ENCODE results near the gene GID8.
"Not testable (repeated sequence)": the region's sequence is repeated elsewhere in the genome, so short reads cannot be mapped to it uniquely, and the experiment has no call there.

GID8 gene

DNA sequence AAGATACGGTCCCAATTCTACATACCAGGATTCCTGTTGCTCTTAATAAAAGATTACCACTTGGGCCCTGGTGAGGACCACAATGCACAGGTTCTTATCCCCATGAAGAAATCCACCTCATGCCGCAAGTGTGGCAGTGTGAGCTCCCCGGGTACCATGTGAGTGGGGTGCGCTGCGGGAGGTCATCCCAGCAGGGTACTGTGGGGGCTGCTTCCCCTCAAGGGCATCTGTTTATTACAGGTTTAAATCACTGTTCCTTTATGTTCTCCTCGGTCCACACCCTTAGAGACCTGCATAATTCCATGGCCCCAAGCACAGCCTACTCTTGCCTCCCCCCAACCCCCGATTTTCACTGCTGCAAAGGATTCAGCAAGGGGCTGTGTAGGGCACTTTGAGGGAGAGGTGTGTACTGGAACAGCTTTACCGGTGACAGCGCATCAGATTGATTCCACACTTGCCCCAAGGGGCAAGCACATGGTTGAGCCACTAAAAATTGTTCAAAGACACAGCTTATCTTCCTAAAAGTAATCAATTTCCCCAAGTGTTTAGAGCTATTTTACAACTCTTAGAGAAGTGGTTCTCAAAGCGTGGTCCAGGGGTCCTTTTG lies 17.8 kb upstream of the GID8 start:
- in situ Hi-C loops (cut with HindIII; ENCODE audit: low sequenced_read_pairs), result no loop called here

DNA sequence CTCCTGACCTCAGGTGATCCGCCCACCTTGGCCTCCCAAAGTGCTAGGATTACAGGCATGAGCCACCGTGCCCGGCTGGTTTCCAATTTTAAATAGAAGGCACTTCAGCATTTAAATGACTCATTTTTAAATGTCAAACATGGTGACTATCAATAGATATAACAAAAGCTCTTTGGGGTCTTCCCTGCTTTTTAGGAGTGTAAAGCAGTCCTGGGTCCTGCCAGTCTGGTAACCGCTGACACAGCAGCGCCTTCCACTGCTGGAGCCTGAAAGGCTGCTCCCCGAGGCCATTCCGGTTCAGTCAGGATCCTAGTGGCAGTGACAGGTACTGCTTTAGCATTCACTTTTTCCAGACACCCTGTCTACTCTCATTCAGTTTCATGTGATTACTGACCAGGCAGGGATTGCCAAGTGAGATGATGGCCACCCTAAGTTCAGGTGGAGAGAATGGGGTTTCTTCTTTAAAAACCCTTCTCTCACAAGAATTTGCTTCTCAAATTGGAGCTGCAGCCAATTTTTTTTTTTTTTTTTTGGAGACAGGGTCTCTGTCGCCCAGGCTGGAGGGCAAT lies 16.7 kb upstream of the GID8 start:
- in situ Hi-C loops (cut with HindIII; ENCODE audit: low sequenced_read_pairs), result no loop called here

DNA sequence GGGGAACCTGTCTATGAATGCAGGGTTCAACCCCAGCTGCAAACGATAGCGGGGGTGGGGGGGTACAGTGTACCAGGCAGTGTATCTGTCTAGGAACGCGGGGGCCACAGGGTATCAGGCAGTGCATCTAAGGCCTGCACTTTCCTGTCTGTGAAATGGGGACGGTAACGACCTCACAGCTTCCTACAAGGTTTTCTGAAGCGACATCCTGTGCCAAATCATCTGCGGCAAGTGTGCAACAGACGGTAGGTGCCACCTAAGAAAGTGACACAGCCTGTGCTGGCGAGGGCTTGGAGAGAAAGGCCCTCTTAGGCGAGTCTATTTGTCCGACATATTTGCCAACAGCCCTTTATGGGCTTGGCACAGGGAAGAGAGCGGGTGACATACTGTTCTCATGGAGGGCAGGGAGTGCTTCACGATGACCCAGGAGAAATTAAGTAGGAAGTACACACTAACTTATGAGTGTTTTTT lies 15.5 kb upstream of the GID8 start:
- in situ Hi-C loops (cut with HindIII; ENCODE audit: low sequenced_read_pairs), result no loop called here

DNA sequence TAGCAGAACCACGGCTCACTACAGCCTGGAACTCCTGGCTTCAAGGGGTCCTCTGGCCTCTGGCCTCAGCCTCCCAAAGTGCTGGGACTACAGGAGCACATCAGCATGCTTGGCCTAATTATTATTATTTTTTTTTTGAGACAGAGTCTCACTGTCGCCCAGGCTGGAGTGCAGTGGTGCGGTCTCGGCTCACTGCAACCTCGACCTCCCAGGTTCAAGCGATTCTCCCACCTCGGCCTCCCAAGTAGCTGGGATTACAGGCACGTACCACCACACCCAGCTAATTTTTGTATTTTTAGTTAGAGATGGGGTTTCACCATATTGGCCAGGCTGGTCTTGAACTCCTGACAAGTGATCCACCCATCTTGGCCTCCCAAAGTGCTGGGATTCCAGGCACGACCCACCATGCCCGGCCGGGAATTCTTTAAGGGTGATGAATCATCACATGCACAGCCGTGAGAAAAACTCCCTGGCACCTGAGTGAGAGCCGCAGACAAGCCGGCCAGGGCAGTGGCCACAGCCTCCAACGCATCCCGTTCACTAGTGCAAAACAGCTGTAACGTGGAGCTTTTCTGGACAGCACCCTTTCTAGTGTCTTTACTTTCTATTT lies 14.8 kb upstream of the GID8 start:
- in situ Hi-C loops (cut with HindIII; ENCODE audit: low sequenced_read_pairs), result not testable (repeated sequence)

DNA sequence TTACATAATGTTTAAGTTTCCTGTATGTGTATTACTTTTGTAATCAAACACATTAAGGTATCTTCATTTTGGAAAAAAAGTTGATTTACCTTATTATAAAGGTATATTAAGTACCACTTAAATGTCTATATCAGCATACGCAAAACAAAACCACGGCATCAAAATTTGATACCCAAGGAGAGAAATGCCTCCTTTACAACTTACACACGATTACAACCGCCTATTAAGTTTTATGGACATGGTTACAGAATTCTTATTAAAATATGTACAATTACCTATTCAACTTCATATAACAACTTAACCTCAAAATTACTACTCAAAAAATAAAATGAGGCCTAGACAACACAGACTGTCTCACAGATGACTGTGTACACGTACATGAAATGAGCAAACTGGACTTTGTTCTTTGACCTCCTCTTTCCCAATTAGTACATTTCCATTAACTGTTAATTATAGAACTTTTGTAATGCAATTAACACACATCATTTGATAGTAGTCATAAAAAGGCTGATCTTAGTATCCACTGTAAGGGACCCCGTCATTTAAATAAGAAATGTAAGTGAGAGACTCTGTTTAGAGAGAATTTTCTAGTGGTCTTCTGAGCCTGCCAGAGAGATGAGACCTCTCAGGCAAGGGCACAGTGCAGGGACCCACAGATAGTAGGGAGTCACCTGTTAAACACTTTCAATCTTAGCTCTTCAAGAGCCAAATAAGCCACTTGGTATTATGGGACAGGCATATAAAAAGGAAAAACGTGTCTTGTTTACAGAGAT lies 14.1 kb upstream of the GID8 start:
- in situ Hi-C loops (cut with HindIII; ENCODE audit: low sequenced_read_pairs), result no loop called here

DNA sequence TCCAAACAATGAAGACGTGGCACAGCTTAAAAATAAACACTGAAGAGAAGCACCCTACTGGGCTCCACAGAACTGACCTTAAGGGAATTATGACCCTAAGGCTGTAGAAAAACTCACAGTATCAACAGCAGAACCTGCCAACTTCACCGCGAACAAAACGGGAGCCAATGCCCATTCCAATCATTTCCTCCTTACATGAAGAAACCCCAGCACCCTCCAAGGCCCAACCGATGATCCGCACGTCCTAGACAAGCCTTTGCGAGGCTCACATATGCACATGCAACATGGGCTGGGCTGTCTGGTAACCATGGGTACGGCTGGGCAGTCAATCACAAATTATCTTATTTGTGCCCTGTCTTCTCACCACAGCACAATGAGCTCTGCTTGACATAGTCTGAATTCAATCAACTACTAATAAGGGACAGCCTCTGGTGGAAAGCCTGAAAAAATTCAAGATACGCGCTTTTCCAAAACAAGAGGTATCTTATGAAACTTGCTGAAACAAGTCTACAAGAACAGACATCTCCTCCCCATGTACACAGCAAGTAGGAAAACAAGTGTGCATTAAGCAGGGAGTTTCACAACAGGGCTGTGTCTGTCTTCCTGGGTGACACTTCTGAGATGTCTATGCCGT lies 13.4 kb upstream of the GID8 start:
- in situ Hi-C loops (cut with HindIII; ENCODE audit: low sequenced_read_pairs), result loop anchor here (25.0 kb wide), 1 partner anchor 288 kb away; the partner anchor contains the start of gene YTHDF1

DNA sequence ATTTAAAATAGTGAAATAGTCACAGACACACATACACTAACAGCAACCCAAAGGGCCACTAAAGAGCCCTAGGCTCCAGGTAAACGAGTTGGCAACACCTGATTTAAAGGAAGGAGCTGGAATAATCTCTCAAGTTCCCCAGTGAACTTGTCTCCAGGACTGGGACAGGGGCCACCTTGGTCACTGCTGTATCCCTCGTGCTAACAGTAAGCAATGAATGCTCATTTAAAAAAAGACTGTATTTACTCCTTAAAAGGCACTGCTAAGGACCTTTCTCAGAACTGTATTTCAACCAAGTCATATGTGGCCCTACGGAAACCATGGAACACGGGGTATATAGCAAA lies 12.9 kb upstream of the GID8 start:
- in situ Hi-C loops (cut with HindIII; ENCODE audit: low sequenced_read_pairs), result loop anchor here (25.0 kb wide), 1 partner anchor 287 kb away; the partner anchor contains the start of gene YTHDF1

DNA sequence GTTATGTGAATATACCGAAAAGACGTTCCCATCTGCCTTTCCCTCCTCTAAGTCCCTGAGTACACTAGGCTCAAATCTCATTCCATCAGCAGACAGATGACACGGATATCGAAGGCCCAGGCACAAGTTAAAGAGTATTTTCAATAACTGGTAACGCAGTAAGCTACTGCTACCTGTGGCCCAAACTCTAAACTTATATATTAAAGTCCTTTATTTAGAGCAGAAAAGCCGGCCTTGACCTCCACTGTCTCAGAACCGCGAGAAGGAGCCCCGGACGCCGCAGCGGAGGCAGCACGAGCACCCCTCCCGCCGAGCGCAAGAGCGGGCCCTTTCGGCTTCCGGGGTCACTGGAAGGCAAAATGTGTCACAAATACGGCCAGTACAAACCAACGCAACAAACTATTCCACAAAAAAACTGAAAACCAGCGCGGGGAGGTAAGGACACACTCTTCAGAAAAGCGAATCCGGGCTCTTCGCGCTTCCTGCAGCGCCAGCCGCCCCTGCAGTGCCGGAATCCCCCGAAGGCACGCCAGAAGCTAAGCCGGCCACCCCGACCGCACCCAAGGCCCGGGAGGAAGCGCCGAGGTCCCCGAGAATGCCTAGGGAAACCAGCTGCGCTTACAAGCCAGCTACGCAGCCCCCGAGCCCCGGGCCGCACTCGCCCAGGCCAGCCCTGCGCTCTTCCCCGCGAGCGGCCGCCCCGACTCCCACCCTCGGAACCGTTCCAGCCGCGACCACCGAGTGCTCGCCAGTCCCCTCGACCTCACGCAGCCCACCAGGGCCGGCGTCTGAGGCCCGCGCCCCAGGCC lies 12.3 kb upstream of the GID8 start:
- in situ Hi-C loops (cut with HindIII; ENCODE audit: low sequenced_read_pairs), result loop anchor here (25.0 kb wide), 1 partner anchor 287 kb away; the partner anchor contains the start of gene YTHDF1

DNA sequence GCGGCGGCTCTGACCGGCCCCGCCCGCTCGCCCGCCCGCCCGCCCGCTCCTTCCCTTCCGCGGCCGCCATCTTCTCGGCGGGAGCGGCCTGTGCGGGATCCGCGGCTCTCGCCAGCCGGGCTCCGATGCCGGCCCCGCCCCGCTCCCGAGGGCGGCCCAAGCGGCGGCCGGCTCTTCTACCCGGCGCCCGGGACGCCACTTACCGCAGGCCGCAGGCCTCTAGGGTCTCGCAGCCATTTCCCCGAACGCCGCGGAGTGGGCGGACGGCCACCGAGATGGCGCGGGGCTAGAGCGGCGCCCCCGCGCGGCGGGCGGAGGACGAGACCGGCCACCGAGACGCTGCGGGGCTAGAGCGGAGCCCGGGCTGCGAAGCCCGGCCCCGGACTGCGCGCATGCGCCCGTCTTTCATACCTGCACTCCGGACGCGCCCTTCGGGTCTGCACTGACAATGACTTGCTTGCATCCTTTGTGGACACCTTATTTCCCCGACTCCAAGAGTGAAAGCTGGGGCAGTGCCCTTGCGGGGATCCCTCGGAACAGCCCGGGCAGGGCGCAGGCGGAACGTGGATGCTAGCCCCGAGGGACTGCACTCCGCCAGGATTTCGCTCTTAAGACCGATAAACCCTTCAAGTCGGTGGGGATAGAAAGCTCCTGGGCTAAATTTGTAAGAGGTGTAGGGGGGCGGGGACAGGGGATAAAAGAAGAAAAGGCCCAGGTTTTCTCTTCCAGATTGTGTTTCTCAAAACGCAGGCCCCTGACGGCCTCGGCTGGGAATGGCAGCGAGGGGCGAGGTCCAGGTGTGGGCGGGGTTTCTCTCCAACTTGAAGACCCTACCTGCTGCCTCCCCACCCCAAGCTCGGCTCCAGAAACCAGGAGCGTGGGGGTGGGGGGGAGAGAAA lies 11.5 kb upstream of the GID8 start, which contains the start of gene DIDO1:
Gene DIDO1, minus strand, starts transcription at position 277 of the 899 bp plus-strand sequence.
- in situ Hi-C loops (cut with HindIII; ENCODE audit: low sequenced_read_pairs), result loop anchor here (25.0 kb wide), 1 partner anchor 286 kb away; the partner anchor contains the start of gene YTHDF1

DNA sequence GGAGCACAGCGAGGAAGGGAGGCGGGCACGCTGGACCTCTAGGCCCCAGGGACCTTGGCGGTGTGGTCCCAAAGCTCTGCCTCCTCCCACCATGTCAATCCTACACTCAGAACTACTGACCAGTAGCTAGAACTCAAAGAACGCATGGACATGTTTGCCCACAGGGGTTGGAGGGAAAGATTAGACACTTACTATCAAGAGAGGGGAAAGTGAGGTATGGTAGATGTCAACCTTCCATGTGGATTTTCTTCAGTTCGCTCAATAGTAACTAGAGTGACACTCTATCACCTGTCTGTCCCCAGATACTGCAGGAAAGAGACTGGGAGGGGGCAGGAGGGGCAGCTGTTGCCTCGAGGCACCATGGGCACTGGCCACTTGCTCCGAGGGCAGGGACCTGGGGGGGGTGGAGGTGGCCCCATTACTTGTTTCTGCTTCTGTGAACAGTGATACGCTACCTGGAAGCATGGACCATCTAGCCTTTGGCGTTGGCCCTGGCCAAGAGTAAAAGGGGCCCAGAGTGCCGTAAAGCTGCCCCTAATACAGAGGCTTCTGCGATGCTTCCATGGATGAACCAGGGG lies 10.7 kb upstream of the GID8 start:
- in situ Hi-C loops (cut with HindIII; ENCODE audit: low sequenced_read_pairs), result loop anchor here (25.0 kb wide), 1 partner anchor 285 kb away; the partner anchor contains the start of gene YTHDF1

DNA sequence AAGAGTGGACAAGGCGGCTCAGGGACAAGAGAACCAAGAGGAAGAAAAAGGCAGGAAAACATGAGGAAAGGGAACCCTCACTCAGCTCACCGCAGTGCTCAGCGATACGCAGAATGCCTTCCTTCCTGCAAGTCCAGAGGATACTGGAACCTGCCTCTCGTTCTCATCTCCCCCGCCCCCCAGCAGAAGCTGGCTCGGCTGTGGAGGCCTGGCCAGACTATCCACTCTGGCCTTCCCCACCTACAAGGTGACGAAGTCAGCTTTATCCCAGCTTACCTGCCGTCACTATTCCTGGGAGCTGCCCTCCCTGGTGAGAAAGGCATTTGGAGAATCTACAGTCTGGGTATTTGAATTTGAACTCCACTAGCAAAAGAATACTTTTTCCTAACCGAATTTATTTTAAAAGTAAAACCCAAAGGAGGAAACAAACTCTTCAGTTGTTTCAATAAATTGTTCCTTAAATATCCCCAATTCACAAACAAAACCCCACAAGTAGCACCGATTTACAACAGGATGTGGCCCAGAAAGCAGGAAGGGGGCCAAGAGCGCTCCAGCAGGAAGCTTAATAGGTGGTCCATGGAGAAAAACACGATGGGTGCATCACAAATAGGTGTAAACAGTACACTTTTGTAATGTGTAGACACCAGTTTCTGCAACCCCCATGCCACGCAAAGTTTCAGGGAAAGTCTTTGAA lies 9.6 kb upstream of the GID8 start:
- in situ Hi-C loops (cut with HindIII; ENCODE audit: low sequenced_read_pairs), result loop anchor here (25.0 kb wide), 1 partner anchor 284 kb away; the partner anchor contains the start of gene YTHDF1

DNA sequence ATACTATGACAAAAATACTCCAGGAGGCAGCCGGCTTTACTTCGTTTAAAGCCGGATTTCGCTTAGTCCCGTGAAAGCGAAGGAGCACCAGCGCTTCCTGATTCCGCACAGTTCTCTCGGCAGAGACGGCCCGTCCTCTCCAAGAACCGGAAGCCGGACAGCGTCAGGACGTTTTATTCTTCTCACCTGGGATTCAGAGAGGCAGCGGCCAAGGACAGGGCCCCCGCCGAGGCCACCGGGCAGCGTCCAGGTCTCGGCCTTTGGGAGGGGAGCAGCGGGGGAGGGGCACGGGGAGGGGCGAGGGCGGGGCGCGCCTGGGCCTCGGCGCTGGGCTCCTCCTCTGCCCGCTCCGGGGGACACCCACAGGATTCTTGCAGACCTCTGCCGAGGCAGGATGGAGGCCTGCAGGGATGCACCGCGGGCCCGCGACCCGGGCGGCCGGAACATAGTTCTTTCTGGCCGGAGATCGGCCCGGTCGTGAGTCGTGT lies 8.9 kb upstream of the GID8 start:
- in situ Hi-C loops (cut with HindIII; ENCODE audit: low sequenced_read_pairs), result loop anchor here (25.0 kb wide), 1 partner anchor 283 kb away; the partner anchor contains the start of gene YTHDF1

DNA sequence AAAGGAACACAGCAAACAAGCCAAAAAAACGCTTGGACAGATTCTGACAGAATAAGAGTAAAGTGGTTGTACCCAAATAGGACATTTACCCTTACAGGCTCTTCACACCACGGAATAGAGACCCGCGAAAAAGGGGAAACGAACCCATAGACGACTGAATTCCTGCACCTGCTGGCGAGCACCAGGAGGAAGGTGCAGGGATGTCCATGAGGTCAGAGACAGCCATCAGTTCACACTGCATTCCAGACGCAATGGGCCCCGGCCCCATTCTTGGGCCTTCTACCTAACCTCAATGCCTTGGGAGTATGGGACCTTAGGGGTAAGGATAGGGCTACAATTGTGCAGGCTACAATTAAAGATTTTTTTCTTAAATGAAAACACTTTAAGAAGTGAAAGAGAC lies 6.5 kb upstream of the GID8 start:
- in situ Hi-C loops (cut with HindIII; ENCODE audit: low sequenced_read_pairs), result loop anchor here (25.0 kb wide), 1 partner anchor 281 kb away; the partner anchor contains the start of gene YTHDF1

DNA sequence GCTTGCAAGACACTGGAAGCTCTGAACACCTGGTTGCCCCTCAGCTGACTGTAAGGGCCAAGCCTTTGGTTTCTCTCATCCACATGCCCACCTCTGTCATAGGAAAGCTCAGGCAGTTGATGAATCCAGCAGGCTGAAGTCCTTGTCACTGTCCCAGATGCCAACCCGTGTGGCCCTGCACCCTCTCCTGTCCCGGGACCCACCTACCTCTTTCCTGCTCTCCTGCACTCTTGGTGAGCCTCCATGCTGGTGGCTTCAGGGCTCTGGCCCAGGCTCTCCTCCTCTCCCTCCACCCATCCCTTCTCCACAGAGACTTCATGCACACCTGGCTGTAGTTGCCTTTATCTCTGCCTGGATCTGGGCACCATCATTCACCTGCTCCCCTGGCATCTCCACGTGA lies 4.0 kb upstream of the GID8 start:
- in situ Hi-C loops (cut with HindIII; ENCODE audit: low sequenced_read_pairs), result loop anchor here (25.0 kb wide), 1 partner anchor 278 kb away; the partner anchor contains the start of gene YTHDF1

DNA sequence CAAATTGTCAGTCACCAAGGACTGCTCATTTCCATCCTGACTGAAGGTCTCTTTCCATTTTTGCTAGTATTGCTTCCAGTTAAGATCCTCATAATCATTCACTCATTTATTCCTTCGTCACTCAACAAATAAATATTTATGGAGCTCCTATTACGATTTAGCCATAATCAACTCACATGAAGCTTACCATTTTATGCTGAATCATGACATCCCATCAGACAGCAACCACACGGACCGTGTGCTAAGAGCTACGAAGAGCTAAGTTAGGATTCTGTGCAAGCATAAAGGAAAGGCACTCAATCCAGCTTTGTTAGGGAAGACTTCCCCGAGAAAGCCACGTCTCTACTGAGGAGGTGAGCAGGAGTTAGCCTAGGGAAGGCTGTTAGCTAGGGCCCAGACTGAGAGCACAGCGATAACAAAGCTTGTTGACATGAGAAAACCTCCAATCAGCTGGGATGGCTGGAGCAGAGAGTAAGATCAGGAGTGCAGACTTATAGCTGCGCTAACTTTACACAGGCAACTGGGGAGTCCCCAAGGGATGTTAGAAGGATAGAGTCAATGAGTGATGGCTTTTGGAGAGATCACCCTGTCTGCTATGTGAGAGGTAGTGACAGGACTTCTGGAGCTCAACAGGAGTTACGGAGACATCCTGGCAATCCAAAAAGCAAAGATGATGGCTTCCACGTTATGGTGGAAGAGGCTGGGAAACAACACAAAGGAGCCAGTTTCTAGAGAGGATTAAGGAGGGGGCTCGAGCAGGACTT lies 2.6 kb upstream of the GID8 start:
- in situ Hi-C loops (cut with HindIII; ENCODE audit: low sequenced_read_pairs), result loop anchor here (25.0 kb wide), 1 partner anchor 277 kb away; the partner anchor contains the start of gene YTHDF1

DNA sequence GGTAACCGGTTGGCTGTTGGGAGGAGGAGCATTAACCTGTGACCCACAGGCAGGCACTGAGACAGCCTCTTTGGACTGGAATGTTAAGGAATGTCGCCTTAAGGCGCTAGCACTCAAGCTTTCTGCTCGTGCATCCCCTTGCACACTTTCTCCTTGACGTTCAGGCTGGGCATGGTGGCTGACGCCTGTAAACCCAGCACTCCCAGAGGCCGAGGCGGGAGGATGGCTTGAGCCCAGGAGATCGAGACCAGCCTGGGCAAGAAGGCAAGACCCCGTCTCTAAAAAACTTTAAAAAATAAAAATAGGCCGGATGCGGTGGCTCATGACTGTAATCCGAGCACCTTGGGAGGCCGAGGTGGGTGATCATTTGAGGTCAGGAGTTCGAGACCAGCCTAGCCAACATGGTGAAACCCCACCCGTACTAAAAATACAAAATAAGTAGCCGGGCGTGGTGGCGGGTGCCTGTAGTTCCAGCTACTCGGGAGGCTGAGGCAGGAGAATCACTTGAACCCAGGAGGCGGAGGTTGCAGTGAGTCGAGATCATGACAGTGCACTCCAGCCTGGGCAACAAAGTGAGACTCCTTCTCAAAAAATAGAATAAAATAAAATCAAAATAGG lies 1.9 kb upstream of the GID8 start:
- in situ Hi-C loops (cut with HindIII; ENCODE audit: low sequenced_read_pairs), result loop anchor here (25.0 kb wide), 1 partner anchor 276 kb away; the partner anchor contains the start of gene YTHDF1
